Peyer's patch (tissue), 4 donors: Measurements from ENCODE around the gene PLA2G4A.

Source experiments
- POLR2A ChIP-seq, 2 donors: fragments of 450-650 bp; IDR thresholded peaks; one replicate each; pipeline ENCODE4 v1.5.1; 2017; ENCODE audit warnings: antibody characterized with exemption in 2 of 2, mild to moderate bottlenecking in 2 of 2, moderate library complexity in 2 of 2
- TF ChIP-seq, protein P1 (sequence below), 6 experiments: fragments of 450-650 bp in 4 of 6; fragments of 200-600 bp in 2 of 6; sonication (generic) in 1 of 6; IDR thresholded peaks; one replicate each; pipeline ENCODE4 v1.5.1; 2017 to 2019; ENCODE audit warnings: antibody characterized with exemption in 6 of 6, mild to moderate bottlenecking in 3 of 6, moderate library complexity in 1 of 6

DNA sequence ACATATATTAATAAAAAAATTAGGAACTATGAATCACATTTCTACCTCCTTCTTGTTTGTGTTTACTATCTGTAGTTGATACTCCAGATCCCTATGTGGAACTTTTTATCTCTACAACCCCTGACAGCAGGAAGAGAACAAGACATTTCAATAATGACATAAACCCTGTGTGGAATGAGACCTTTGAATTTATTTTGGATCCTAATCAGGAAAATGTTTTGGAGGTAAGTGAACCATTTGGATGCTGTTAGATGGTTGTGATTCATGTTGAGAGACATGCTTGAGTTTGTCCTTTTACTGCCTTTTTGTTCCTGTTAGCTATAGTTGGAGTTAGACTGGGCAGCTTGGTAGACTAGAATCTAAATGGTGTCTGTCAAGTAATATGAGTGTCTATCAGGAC is 64.2 kb downstream of the PLA2G4A start:
- TF ChIP-seq, protein P1, sequence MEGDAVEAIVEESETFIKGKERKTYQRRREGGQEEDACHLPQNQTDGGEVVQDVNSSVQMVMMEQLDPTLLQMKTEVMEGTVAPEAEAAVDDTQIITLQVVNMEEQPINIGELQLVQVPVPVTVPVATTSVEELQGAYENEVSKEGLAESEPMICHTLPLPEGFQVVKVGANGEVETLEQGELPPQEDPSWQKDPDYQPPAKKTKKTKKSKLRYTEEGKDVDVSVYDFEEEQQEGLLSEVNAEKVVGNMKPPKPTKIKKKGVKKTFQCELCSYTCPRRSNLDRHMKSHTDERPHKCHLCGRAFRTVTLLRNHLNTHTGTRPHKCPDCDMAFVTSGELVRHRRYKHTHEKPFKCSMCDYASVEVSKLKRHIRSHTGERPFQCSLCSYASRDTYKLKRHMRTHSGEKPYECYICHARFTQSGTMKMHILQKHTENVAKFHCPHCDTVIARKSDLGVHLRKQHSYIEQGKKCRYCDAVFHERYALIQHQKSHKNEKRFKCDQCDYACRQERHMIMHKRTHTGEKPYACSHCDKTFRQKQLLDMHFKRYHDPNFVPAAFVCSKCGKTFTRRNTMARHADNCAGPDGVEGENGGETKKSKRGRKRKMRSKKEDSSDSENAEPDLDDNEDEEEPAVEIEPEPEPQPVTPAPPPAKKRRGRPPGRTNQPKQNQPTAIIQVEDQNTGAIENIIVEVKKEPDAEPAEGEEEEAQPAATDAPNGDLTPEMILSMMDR (IDR thresholded peaks at IDR 0.05): no peak
- no peak for TF ChIP-seq POLR2A (IDR thresholded peaks at IDR 0.05)
